Smooth muscle cell of trachea (primary cell): ENCODE data around the gene PEX11G. TPM values are rescaled to one million over a fixed set of nuclear protein-coding genes. Genes with fewer than 3 reads are reported as not detected.

Experiments used
- total RNA-seq: library from RNA; depleted of rRNA; stranded (reverse); fragments of >200 nt; gene quantifications from 2 replicates; pipeline ENCODE4 v1.2.1, GENCODE V29; 2014

The PEX11G gene
- total RNA-seq: 4.3 and 7.1 TPM in 2 replicates

DNA sequence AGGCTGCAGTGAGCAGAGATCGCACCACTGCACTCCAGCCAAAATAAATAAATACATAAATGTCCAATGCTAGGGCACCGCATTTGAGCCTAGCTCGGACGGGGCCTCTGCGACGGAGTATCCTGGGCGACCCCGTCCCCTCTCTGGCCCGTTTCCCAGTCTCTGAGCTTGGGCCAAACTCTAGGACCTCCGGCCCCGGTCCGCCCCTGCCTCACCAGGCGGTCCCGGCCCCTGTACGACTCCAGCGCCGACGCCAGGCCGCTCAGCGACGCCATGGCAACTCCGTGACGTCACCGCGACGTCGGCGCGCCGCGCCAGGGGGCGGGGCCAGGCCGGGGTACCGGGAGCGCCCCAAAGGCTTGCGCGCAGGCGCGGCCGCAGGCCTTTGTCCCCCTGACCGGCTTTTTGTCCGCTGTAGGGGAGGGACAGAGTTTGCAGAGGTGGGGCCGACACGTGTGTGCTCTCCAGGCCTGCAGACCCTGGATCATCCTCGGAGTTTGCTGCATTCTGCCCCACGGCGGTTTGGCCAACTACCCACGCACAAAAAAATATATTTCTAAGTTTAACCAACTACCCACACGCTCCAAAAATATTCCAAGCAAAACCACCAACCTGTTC, at the start of gene PEX11G:
TSS of gene PEX11G (minus strand) at position 300 of the 618 bp plus-strand sequence. CDS start at position 275, 25 bp downstream.

GRCh38 chr19:7535047-7535997, 46.5 kb upstream of the PEX11G start, which contains the start of gene PNPLA6:
Gene PNPLA6 (plus strand): TSS chr19:7535717. CDS start chr19:7535789, 72 bp downstream.

GRCh38 chr19:7522072-7522922, 33.5 kb upstream of the PEX11G start, which contains the start of gene MCOLN1:
Gene MCOLN1 (plus strand): TSS chr19:7522624. CDS start chr19:7522751, 127 bp downstream.

DNA sequence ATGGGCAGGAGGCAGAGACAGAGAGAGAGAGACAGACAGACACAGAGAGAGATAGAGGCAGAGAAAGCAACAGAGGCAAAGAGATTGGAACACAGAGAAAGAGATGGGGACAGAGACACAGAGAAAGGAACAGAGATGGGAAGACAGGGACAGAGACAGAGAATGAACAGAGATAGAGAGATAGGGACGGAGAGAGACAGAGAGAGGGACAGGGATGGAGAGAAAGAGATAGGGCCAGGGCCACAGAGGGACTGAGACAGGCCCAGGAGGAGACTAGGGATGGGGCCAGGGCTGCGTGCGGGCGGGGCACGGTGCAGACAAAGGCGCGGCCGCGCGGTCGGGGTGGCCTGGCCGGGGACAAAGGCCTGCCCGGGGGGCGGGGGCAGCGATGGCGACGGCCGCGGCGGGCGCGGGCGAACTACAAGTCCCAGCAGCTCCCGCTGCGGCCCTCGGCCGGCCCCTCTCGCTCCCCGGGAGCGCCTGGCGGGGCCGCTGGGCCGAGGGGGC, 26.9 kb upstream of the PEX11G start, which contains the start of gene ZNF358:
TSS of gene ZNF358 (plus strand) at position 459 of the 507 bp plus-strand sequence. CDS start 3,140 bp downstream, outside the sequence.

Other genes with a start within 250 kb of the PEX11G start
- gene INSR, start 194.6 kb downstream of the PEX11G start, total RNA-seq: 10.9 and 30.6 TPM in 2 replicates
- 36.7 and 52.3 TPM in 2 replicates for gene ARHGEF18, start 140.1 kb downstream of the PEX11G start, total RNA-seq
- 18.0 and 42.2 TPM in 2 replicates for gene ZNF358, start 27.1 kb upstream of the PEX11G start, total RNA-seq
- 7.1 and 8.4 TPM in 2 replicates for gene MCOLN1, start 33.6 kb upstream of the PEX11G start, total RNA-seq
- 78.7 and 155 TPM in 2 replicates for gene PNPLA6, start 46.7 kb upstream of the PEX11G start, total RNA-seq
- gene CAMSAP3, start 106.8 kb upstream of the PEX11G start, total RNA-seq: under 0.01 TPM in 1 of 2 replicates, not detected in the other
- gene XAB2, start 140.5 kb upstream of the PEX11G start, total RNA-seq: 38.7 TPM in 2 replicates
- 7.3 and 14.4 TPM in 2 replicates for gene PET100, start 140.8 kb upstream of the PEX11G start, total RNA-seq
- gene PCP2, start 144.7 kb upstream of the PEX11G start, total RNA-seq: not detected in 2 replicates
- gene STXBP2, start 148.1 kb upstream of the PEX11G start, total RNA-seq: 7.4 and 9.0 TPM in 2 replicates
- gene RETN, start 180.0 kb upstream of the PEX11G start, total RNA-seq: not detected in 2 replicates
- gene MCEMP1, start 188.1 kb upstream of the PEX11G start, total RNA-seq: not detected in 2 replicates
- gene TRAPPC5, start 191.8 kb upstream of the PEX11G start, total RNA-seq: 55.4 and 125 TPM in 2 replicates
- not detected in 2 replicates for gene FCER2, start 213.1 kb upstream of the PEX11G start, total RNA-seq
- not detected in 2 replicates for gene CLEC4G, start 243.1 kb upstream of the PEX11G start, total RNA-seq